HG03354 (cell line): ENCODE data around the gene OR2A25.

Source experiments
- ATAC-seq: cut with Tn5 transposase; IDR thresholded peaks from one replicate; pipeline ENCODE4 v1.9.1; 2021; ENCODE audit warnings: mild to moderate bottlenecking; ENCODE audit not compliant: unreplicated experiment, poor library complexity, severe bottlenecking

The OR2A25 gene

GRCh38 chr7:144057954-144058353 is 11.7 kb upstream of the OR2A25 start:
- ATAC-seq, result no peak

- no peak for ATAC-seq
Measured at GRCh38 chr7:144063710-144064109, 5.9 kb upstream of the OR2A25 start.

GRCh38 chr7:144069953-144070352 is 342 bp downstream of the OR2A25 start:
- no peak for ATAC-seq

- ATAC-seq, result no peak
Measured at GRCh38 chr7:144074374-144074773, 4.8 kb downstream of the OR2A25 start.

- no peak for ATAC-seq
Measured at GRCh38 chr7:144085978-144086377, 16.4 kb downstream of the OR2A25 start, which contains the start of gene OR2A12. Gene OR2A12, plus strand, starts transcription at chr7:144086278. Its CDS starts 8,830 bp downstream, at chr7:144095108.

- no peak for ATAC-seq
Measured at GRCh38 chr7:144086730-144087129, 17.1 kb downstream of the OR2A25 start.

- no peak for ATAC-seq
Measured at GRCh38 chr7:144087230-144087629, 17.6 kb downstream of the OR2A25 start.

GRCh38 chr7:144090667-144091066 is 21.1 kb downstream of the OR2A25 start:
- ATAC-seq, result no peak

- no peak for ATAC-seq
Measured at GRCh38 chr7:144098776-144099175, 29.2 kb downstream of the OR2A25 start.

GRCh38 chr7:144100607-144101006 is 31.0 kb downstream of the OR2A25 start:
- ATAC-seq, result no peak

GRCh38 chr7:144102041-144102440 is 32.4 kb downstream of the OR2A25 start:
- ATAC-seq, result no peak

GRCh38 chr7:144105211-144105610 is 35.6 kb downstream of the OR2A25 start:
- ATAC-seq, result no peak

GRCh38 chr7:144109283-144109682 is 39.7 kb downstream of the OR2A25 start, which contains the start of gene OR2A2:
Gene OR2A2, plus strand, starts transcription at chr7:144109583. Its CDS starts 0 bp downstream, at chr7:144109583.
- no peak for ATAC-seq

- no peak for ATAC-seq
Measured at GRCh38 chr7:144110272-144110671, 40.7 kb downstream of the OR2A25 start.

GRCh38 chr7:144113651-144114050 is 44.0 kb downstream of the OR2A25 start:
- no peak for ATAC-seq

- no peak for ATAC-seq
Measured at GRCh38 chr7:144118341-144118740, 48.7 kb downstream of the OR2A25 start.

GRCh38 chr7:144122876-144123275 is 53.3 kb downstream of the OR2A25 start, which contains the start of gene OR2A14:
Gene OR2A14, plus strand, starts transcription at chr7:144123176. Its CDS starts 5,937 bp downstream, at chr7:144129113.
- ATAC-seq, result no peak
